ENCODE data around the gene PRSS1. TPM values are rescaled to one million over a fixed set of nuclear protein-coding genes. Genes with fewer than 3 reads are reported as not detected.
"Not testable (repeated sequence)": the region's sequence is repeated elsewhere in the genome, so short reads cannot be mapped to it uniquely, and the experiment has no call there.

Gene PRSS1
- total and polyA plus RNA-seq, 2 experiments from 2014 or later = not detected

DNA sequence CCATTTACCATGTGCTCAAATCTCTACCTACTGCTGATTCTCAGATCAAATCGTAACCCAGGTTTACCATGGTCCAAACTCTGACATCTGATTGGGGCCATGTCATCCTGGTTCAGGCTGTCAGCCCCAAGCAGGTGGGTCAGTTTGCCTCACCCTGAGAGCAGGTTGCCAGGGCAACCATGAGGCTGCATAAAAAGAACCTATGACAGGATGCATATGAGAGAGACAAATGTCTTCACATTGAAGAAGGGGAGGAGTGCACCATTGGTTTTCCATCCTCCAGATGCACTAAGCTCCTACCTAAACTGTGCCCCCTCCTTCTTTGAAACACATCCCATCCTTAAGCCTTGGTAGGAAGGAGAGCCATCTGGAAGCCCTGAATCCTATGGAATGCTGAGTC is 10.2 kb downstream of the PRSS1 start:
- TF ChIP-seq, protein P1, sequence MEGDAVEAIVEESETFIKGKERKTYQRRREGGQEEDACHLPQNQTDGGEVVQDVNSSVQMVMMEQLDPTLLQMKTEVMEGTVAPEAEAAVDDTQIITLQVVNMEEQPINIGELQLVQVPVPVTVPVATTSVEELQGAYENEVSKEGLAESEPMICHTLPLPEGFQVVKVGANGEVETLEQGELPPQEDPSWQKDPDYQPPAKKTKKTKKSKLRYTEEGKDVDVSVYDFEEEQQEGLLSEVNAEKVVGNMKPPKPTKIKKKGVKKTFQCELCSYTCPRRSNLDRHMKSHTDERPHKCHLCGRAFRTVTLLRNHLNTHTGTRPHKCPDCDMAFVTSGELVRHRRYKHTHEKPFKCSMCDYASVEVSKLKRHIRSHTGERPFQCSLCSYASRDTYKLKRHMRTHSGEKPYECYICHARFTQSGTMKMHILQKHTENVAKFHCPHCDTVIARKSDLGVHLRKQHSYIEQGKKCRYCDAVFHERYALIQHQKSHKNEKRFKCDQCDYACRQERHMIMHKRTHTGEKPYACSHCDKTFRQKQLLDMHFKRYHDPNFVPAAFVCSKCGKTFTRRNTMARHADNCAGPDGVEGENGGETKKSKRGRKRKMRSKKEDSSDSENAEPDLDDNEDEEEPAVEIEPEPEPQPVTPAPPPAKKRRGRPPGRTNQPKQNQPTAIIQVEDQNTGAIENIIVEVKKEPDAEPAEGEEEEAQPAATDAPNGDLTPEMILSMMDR (IDR thresholded peaks at IDR 0.05; ENCODE audit: low read depth, low read length) = no peak
- no peak for DNase-seq (ENCODE audit: low read depth in 1 of 2, low spot score in 1 of 2)
- Histone ChIP-seq H3K4me1 (ENCODE audit: low read depth) (no peaks in the 10 kb centered on the region), H3K27ac (no peak overlapping the region), H3K4me3 (no peak overlapping the region), H3K27me3 (no peaks in the 10 kb centered on the region), H3K36me3 (no peaks in the 10 kb centered on the region), H3K9me3 (ENCODE audit: low read depth) (no peaks in the 10 kb centered on the region)

DNA sequence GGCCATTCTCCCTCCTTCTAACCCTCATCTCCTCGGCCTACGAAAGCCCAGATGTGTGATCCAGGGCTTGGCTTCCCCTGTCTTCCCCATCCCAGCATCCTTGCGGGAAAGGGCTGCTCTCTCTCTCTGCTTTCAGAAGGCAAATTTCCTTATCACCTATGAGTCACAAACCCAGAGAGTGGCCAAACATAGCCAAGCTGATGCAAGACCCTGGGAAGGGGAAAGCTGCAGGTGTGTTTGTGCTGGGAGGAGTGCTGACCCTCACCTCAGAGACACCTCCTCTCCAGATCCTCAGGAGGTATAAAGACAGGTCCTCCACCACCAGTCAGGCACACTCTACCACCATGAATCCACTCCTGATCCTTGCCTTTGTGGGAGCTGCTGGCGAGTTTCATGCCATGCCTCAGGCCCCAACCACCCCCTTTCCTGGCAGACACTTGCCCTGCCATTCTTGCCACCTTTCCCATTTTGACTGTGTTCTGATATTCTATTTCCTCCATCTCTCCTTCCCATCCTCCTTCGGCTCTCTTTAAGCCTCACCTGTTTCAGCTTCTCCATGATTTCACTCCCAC is 10.9 kb downstream of the PRSS1 start:
- peak in 1 of 2 donors; percentile 34 for DNase-seq (ENCODE audit: low read depth in 1 of 2, low spot score in 1 of 2)
- Histone ChIP-seq H3K27ac (no peak overlapping the region), H3K9me3 (ENCODE audit: low read depth) (no peaks in the 10 kb centered on the region), H3K36me3 (no peaks in the 10 kb centered on the region), H3K4me1 (ENCODE audit: low read depth) (no peaks in the 10 kb centered on the region), H3K4me3 (no peak overlapping the region), H3K27me3 (no peaks in the 10 kb centered on the region)
- TF ChIP-seq, protein P1 (IDR thresholded peaks at IDR 0.05; ENCODE audit: low read depth, low read length) = no peak

DNA sequence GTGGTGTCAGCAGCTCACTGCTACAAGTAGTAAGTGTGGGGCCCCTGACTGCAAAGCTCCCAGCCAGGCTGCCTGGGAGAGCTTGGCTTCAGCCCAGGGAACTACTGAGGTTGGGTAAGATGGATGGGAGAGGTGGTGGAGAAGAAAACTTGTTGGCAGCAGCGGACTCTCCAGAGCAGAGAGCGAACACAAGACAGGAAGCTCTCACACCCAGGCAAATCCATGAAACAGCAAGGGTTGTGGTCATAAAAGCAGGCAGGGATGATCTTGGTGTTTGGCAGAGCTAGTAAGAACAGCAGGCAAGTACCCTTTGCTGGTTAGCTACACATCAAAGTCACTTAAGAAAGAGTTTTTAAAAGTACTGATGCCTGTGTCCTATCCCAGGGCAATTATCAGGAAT is 12.3 kb downstream of the PRSS1 start:
- H3K4me1 ChIP-seq (ENCODE audit: low read depth); H3K36me3 ChIP-seq; H3K27me3 ChIP-seq; H3K9me3 ChIP-seq (ENCODE audit: low read depth); H3K27ac ChIP-seq; H3K4me3 ChIP-seq: not testable (repeated sequence)
- DNase-seq (ENCODE audit: low read depth in 1 of 2, low spot score in 1 of 2) = peak in 1 of 2 donors; percentile 20

DNA sequence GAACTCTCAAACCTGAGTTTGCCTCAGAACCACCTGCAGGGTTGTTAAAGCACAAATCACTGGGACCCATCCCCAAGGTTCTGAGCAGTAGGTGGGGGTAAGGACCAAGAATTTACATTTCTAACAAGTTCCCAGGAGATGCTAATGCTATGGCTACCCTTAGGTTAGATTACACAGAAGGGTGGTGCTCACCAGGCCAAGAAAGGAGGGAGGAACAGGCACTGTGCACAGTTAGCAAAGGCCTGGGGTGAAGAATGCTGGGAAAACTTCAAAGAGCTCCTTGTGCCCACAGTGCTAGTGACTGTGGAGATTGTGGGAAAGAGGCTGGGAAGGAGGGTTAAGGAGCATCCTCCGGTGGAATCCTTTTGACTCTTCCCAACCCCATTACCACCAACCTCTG is 12.8 kb downstream of the PRSS1 start:
- Histone ChIP-seq H3K4me1 (ENCODE audit: low read depth) (no peaks in the 10 kb centered on the region), H3K36me3 (no peaks in the 10 kb centered on the region), H3K4me3 (no peak overlapping the region), H3K27me3 (no peaks in the 10 kb centered on the region), H3K9me3 (ENCODE audit: low read depth) (no peaks in the 10 kb centered on the region), H3K27ac (no peak overlapping the region)
- no peak for DNase-seq (ENCODE audit: low read depth in 1 of 2, low spot score in 1 of 2)
- TF ChIP-seq, protein P1 (IDR thresholded peaks at IDR 0.05; ENCODE audit: low read depth, low read length) = no peak

DNA sequence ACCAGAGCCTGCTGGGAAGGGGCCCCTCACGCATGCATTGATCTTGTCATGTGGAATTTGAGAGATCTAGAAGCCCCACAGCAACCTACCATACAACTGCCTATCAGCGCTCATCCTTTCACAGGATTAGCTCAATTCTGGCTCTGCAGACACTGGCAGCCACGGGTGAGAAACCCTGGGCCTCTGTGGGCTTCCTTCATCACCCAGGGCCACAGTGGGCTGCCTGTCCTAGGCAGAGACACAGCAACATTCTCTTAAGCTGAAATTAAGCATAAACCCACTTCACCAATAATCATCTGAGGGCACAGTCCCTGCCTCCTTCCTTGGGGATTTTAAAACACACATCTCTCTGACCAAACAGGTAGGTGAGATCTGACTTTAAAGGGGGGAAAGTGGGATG is 18.2 kb downstream of the PRSS1 start:
- DNase-seq (ENCODE audit: low read depth in 1 of 2, low spot score in 1 of 2) = no peak
- Histone ChIP-seq H3K4me1 (ENCODE audit: low read depth) (no peaks in the 10 kb centered on the region), H3K27me3 (no peaks in the 10 kb centered on the region), H3K27ac (no peak overlapping the region), H3K4me3 (no peak overlapping the region), H3K36me3 (no peaks in the 10 kb centered on the region), H3K9me3 (ENCODE audit: low read depth) (no peaks in the 10 kb centered on the region)
- TF ChIP-seq, protein P1 (IDR thresholded peaks at IDR 0.05; ENCODE audit: low read depth, low read length) = no peak

DNA sequence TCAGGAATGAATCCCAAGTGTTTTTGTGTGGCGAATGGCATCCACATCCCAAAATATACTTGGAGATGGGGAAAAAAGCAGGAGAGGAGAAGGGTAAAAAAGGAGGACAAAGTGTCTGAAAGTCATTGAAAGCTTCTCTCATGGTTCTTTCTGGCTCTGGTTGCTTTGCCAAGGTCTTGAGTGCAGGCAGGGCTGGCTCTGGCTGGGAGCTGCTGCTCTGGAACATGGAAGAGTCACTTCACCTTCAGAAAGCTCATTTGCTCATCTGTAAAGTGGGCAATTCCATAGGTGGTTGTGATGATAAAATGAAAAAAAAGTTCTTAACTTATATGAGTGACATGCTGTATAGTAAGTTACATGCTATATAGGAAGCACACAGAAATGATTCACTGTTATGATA is 18.6 kb downstream of the PRSS1 start:
- H3K4me3 ChIP-seq = no peak overlapping the region
- no peak for DNase-seq (ENCODE audit: low read depth in 1 of 2, low spot score in 1 of 2)
- H3K27ac ChIP-seq = no peak overlapping the region
- H3K4me1 ChIP-seq (ENCODE audit: low read depth) = no peaks in the 10 kb centered on the region
- H3K36me3 ChIP-seq = no peaks in the 10 kb centered on the region
- no peaks in the 10 kb centered on the region for H3K27me3 ChIP-seq
- TF ChIP-seq, protein P1 (IDR thresholded peaks at IDR 0.05; ENCODE audit: low read depth, low read length) = no peak
- H3K9me3 ChIP-seq (ENCODE audit: low read depth) = no peaks in the 10 kb centered on the region

DNA sequence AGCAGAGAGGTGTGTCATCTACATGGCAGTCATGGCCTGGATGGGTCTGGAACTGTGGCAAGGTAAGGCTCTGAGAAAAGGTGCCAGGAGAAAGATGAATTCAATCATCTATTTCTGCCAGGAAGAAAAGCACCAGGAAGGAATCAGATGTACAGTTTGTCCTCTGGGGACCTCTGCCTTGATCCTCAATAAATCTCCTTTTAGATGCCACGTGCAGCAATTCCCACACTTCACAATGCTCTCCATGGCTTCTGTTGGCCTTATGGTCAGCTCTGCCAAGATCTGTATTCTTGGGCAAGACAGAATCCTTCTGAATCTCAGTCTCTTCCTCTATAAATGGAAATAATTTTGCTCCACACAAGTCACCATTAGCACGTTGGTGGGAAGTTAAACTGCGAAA is 19.6 kb downstream of the PRSS1 start:
- not testable (repeated sequence) for H3K9me3 ChIP-seq (ENCODE audit: low read depth); H3K4me3 ChIP-seq; H3K27me3 ChIP-seq; H3K4me1 ChIP-seq (ENCODE audit: low read depth); DNase-seq (ENCODE audit: low read depth in 1 of 2, low spot score in 1 of 2); H3K27ac ChIP-seq; H3K36me3 ChIP-seq

Measured in cardiac muscle cell (in vitro differentiated cells and primary cell).